H9 (cell line): ENCODE results near the gene CSMD2. TPM values are rescaled to one million over a fixed set of nuclear protein-coding genes. Genes with fewer than 3 reads are reported as not detected.

Source experiments
- DNase-seq: peaks from one replicate; pipeline ENCODE4 v3.0.0-alpha.2; 2017
- H2AFZ ChIP-seq: one replicate; pipeline ENCODE4 v1.6.1; 2013; ENCODE audit warnings: mild to moderate bottlenecking, low read length, control low read depth, moderate library complexity
- H2AK5ac ChIP-seq: 2 replicates; pipeline ENCODE4 v1.6.1; 2013; ENCODE audit warnings: low read length, control low read depth, mixed read lengths; ENCODE audit not compliant: insufficient read length
- H2BK120ac ChIP-seq: one replicate; pipeline ENCODE4 v1.6.1; 2013; ENCODE audit warnings: low read depth, mild to moderate bottlenecking, low read length, control low read depth, inconsistent platforms; ENCODE audit not compliant: poor library complexity, severe bottlenecking
- H2BK12ac ChIP-seq: 2 replicates; pipeline ENCODE4 v1.6.1; 2013; ENCODE audit warnings: low read length, control low read depth, mixed read lengths, low read depth; ENCODE audit not compliant: insufficient read length
- H2BK15ac ChIP-seq: 2 replicates; pipeline ENCODE4 v1.6.1; 2013; ENCODE audit warnings: low read depth, low read length, control low read depth
- H2BK20ac ChIP-seq: one replicate; pipeline ENCODE4 v1.6.1; 2013; ENCODE audit warnings: low read depth, mild to moderate bottlenecking, low read length, control low read depth, inconsistent platforms; ENCODE audit not compliant: poor library complexity, severe bottlenecking
- H2BK5ac ChIP-seq: 2 replicates; pipeline ENCODE4 v1.6.1; 2013; ENCODE audit warnings: low read length, control low read depth, mixed read lengths; ENCODE audit not compliant: insufficient read length
- H3K14ac ChIP-seq: 2 replicates; pipeline ENCODE4 v1.6.1; 2013; ENCODE audit warnings: low read length, control low read depth; ENCODE audit not compliant: insufficient read depth
- H3K18ac ChIP-seq: 2 replicates; pipeline ENCODE4 v1.6.1; 2013; ENCODE audit warnings: low read depth, mild to moderate bottlenecking, mixed read lengths, low read length, control low read depth; ENCODE audit not compliant: insufficient read length
- H3K23ac ChIP-seq: 2 replicates; pipeline ENCODE4 v1.6.1; 2013; ENCODE audit warnings: low read length, control low read depth, mixed read lengths, low read depth; ENCODE audit not compliant: insufficient read length
- H3K23me2 ChIP-seq: 2 replicates; pipeline ENCODE4 v1.6.1; 2013; ENCODE audit warnings: low read depth, mild to moderate bottlenecking, mixed read lengths, low read length, control low read depth; ENCODE audit not compliant: insufficient read length, poor library complexity, severe bottlenecking
- H3K27ac ChIP-seq: 2 replicates; pipeline ENCODE4 v1.5.1; 2013; ENCODE audit warnings: low read length, control low read depth, mixed read lengths, low read depth; ENCODE audit not compliant: insufficient read length
- H3K27me3 ChIP-seq: 2 replicates; pipeline ENCODE4 v1.6.1; 2013; ENCODE audit warnings: low read length, control low read depth, inconsistent platforms; ENCODE audit not compliant: insufficient read depth
- H3K4ac ChIP-seq: 2 replicates; pipeline ENCODE4 v1.6.1; 2013; ENCODE audit warnings: low read depth, mild to moderate bottlenecking, control low read depth, inconsistent platforms, low read length, moderate library complexity
- H3K4me1 ChIP-seq: 2 replicates; pipeline ENCODE4 v1.6.1; 2013; ENCODE audit warnings: low read length, control low read depth, inconsistent platforms; ENCODE audit not compliant: insufficient read depth
- H3K4me2 ChIP-seq: 2 replicates; pipeline ENCODE4 v1.6.1; 2013; ENCODE audit warnings: low read length, control low read depth, mixed read lengths; ENCODE audit not compliant: insufficient read length, insufficient read depth
- H3K56ac ChIP-seq: 2 replicates; pipeline ENCODE4 v1.6.1; 2013; ENCODE audit warnings: low read depth, mild to moderate bottlenecking, mixed read lengths, low read length, control low read depth; ENCODE audit not compliant: insufficient read length
- H3K79me1 ChIP-seq: 2 replicates; pipeline ENCODE4 v1.6.1; 2013; ENCODE audit warnings: low read depth, mild to moderate bottlenecking, moderate library complexity, low read length, control low read depth, inconsistent platforms; ENCODE audit not compliant: insufficient read depth, poor library complexity, severe bottlenecking
- H3K79me2 ChIP-seq: 2 replicates; pipeline ENCODE4 v1.6.1; 2013; ENCODE audit warnings: low read length, control low read depth, inconsistent platforms; ENCODE audit not compliant: insufficient read depth
- H3K9ac ChIP-seq: 2 replicates; pipeline ENCODE4 v1.6.1; 2013; ENCODE audit warnings: low read length, control low read depth, mixed read lengths; ENCODE audit not compliant: insufficient read length; ENCODE audit errors: extremely low read depth
- H3K9me3 ChIP-seq: one replicate; pipeline ENCODE4 v1.6.1; 2013; ENCODE audit warnings: low read depth, low read length, inconsistent platforms; ENCODE audit not compliant: control insufficient read depth
- H3T11ph ChIP-seq: one replicate; pipeline ENCODE4 v1.6.1; 2013; ENCODE audit warnings: mild to moderate bottlenecking, low read length, control low read depth, inconsistent platforms
- H4K20me1 ChIP-seq: one replicate; pipeline ENCODE4 v1.6.1; 2013; ENCODE audit not compliant: control insufficient read depth, insufficient read length, insufficient read depth
- H4K5ac ChIP-seq: 2 replicates; pipeline ENCODE4 v1.6.1; 2013; ENCODE audit warnings: low read depth, mild to moderate bottlenecking, mixed read lengths, low read length, control low read depth; ENCODE audit not compliant: insufficient read length
- H4K8ac ChIP-seq: replicated peaks from 2 replicates; pipeline ENCODE4 v1.6.1; 2013; ENCODE audit warnings: low read length, control low read depth, mixed read lengths, low read depth; ENCODE audit not compliant: insufficient read length
- H4K91ac ChIP-seq: 2 replicates; pipeline ENCODE4 v1.6.1; 2013; ENCODE audit warnings: low read depth, mild to moderate bottlenecking, moderate library complexity, mixed read lengths, low read length, control low read depth; ENCODE audit not compliant: insufficient read length
- H3K27ac Mint-ChIP-seq, 3 experiments: 2 replicates in 2 of 3; 3 replicates in 1 of 3; pipeline ENCODE4 v1.8.0; 2020 to 2021; ENCODE audit warnings: mixed read lengths in 3 of 3, mild to moderate bottlenecking in 1 of 3, moderate library complexity in 1 of 3
- H3K27me3 Mint-ChIP-seq: 2 replicates; pipeline ENCODE4 v1.8.0; 2021; ENCODE audit warnings: low read depth, mild to moderate bottlenecking, moderate library complexity, mixed read lengths
- H3K36me3 Mint-ChIP-seq, 3 experiments: 2 replicates in 2 of 3; 3 replicates in 1 of 3; pipeline ENCODE4 v1.8.0; 2020 to 2021; ENCODE audit warnings: low read depth in 3 of 3, mixed read lengths in 3 of 3; ENCODE audit not compliant: insufficient read depth in 1 of 3
- H3K4me1 Mint-ChIP-seq, 2 experiments: 2 replicates each; pipeline ENCODE4 v1.8.0; 2020; ENCODE audit warnings: mixed read lengths in 2 of 2
- H3K4me3 Mint-ChIP-seq, 2 experiments: 2 replicates in 1 of 2; 3 replicates in 1 of 2; pipeline ENCODE4 v1.8.0; 2020 to 2021; ENCODE audit warnings: mild to moderate bottlenecking in 2 of 2, mixed read lengths in 2 of 2, moderate library complexity in 1 of 2
- H3K9me3 Mint-ChIP-seq, 2 experiments: 2 replicates in 1 of 2; 3 replicates in 1 of 2; pipeline ENCODE4 v1.8.0; 2020; ENCODE audit warnings: mild to moderate bottlenecking in 2 of 2, mixed read lengths in 2 of 2, moderate library complexity in 1 of 2
- WGBS: extraction: QIAGEN DNeasy Blood & Tissue Kit; methylation state at CpG from one replicate; pipeline ENCODE4 v1.1.7; 2013; ENCODE audit warnings: missing lambda C conversion rate, low lambda C conversion rate, mixed read lengths; ENCODE audit not compliant: insufficient read length; ENCODE audit errors: extremely low coverage; 5-methylcytosine and 5-hydroxymethylcytosine counted together
- total RNA-seq: library from RNA; stranded (reverse); gene quantifications from 2 replicates; pipeline ENCODE4 v1.2.1, GENCODE V29; 2021
- TF ChIP-seq, protein P1 (sequence below): fragments of 200-600 bp; sonication (generic); conservative IDR thresholded peaks from 3 replicates; pipeline ENCODE4 v1.8.0; 2021; ENCODE audit warnings: antibody characterized with exemption, mild to moderate bottlenecking

Gene CSMD2
- total RNA-seq, 1 experiment from 2014 or later: 6.4 TPM

DNA sequence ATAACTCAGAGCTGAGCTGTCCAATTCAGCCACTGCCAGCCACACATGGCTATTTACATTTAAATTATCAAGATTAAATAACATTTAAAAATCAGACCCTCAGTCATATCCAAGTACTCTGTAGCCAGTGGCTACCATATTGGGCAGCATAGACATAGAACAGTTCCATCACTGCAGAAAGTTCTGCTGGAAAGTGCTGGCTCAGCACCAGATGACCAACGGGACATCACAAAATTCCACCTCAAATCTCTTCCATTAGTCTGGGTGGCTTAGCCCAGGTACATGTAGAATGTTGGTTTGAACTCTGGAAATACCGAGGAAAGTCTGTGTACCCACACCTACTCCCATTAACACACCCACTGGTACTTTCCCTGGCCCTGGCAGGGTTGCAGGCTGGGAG lies 563.3 kb downstream of the CSMD2 start:
- Histone ChIP-seq H2BK12ac (no peak overlapping the region), H3K27ac (no peak overlapping the region), H3K79me2 (no peaks in the 10 kb centered on the region), H4K91ac (no peak overlapping the region), H2AFZ (no peak overlapping the region), H3K18ac (no peak overlapping the region), H3K4me1 (no peaks in the 10 kb centered on the region), H3K14ac (no peak overlapping the region), H4K20me1 (no peaks in the 10 kb centered on the region), H3T11ph (no peak overlapping the region), H3K9ac (no peak overlapping the region), H2AK5ac (no peak overlapping the region), H3K4me2 (no peak overlapping the region), H4K8ac (no peak overlapping the region), H2BK15ac (no peak overlapping the region), H3K23me2 (no peaks in the 10 kb centered on the region), H2BK5ac (no peak overlapping the region), H3K9me3 (no peaks in the 10 kb centered on the region), H3K27me3 (no peaks in the 10 kb centered on the region), H4K5ac (no peak overlapping the region), H3K56ac (no peak overlapping the region), H3K23ac (no peak overlapping the region), H3K4ac (no peak overlapping the region), H2BK20ac (no peak overlapping the region), H3K79me1 (no peaks in the 10 kb centered on the region), H2BK120ac (no peak overlapping the region)
- Mint-ChIP-seq H3K9me3 (no peaks in the 10 kb centered on the region), H3K4me3 (no peak overlapping the region), H3K4me1 (no peaks in the 10 kb centered on the region), H3K36me3 (peaks cover 0 to 7% (median 7%) of the 10 kb centered on the region in 3 experiments; a peak in 5 of 7 replicates), H3K27me3 (no peaks in the 10 kb centered on the region; the same call in 1 of the 2 replicates), H3K27ac (no peak overlapping the region)
- WGBS: no CpG with 5 or more reads among the region's 2 CpGs
- TF ChIP-seq, protein P1, sequence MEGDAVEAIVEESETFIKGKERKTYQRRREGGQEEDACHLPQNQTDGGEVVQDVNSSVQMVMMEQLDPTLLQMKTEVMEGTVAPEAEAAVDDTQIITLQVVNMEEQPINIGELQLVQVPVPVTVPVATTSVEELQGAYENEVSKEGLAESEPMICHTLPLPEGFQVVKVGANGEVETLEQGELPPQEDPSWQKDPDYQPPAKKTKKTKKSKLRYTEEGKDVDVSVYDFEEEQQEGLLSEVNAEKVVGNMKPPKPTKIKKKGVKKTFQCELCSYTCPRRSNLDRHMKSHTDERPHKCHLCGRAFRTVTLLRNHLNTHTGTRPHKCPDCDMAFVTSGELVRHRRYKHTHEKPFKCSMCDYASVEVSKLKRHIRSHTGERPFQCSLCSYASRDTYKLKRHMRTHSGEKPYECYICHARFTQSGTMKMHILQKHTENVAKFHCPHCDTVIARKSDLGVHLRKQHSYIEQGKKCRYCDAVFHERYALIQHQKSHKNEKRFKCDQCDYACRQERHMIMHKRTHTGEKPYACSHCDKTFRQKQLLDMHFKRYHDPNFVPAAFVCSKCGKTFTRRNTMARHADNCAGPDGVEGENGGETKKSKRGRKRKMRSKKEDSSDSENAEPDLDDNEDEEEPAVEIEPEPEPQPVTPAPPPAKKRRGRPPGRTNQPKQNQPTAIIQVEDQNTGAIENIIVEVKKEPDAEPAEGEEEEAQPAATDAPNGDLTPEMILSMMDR: no peak
- no peak for DNase-seq
